Measurements from ENCODE around the gene NCOA6. TPM values are rescaled to one million over a fixed set of nuclear protein-coding genes. Genes with fewer than 3 reads are reported as not detected.

The NCOA6 gene
- total RNA-seq, 1 donor from 2014 or later = 42.5 TPM

GRCh38 chr20:34746674-34747073 is 78.8 kb downstream of the NCOA6 start:
- no peak for TF ChIP-seq CTCF (IDR thresholded peaks at IDR 0.05; ENCODE audit: unreplicated experiment)
- peaks cover 36% of the 10 kb centered on the region for H3K36me3 Mint-ChIP-seq
- no peak overlapping the region for H3K27ac Mint-ChIP-seq
- no peak for DNase-seq (ENCODE audit: low spot score in 2 of 2, unreplicated experiment in 2 of 2)
- H3K4me3 Mint-ChIP-seq = no peak overlapping the region
- H3K27me3 Mint-ChIP-seq (ENCODE audit: low read depth) = no peaks in the 10 kb centered on the region
- no peaks in the 10 kb centered on the region for H3K4me1 Mint-ChIP-seq
- H3K9me3 Mint-ChIP-seq = no peaks in the 10 kb centered on the region

- H3K27ac Mint-ChIP-seq = no peak overlapping the region
- no peaks in the 10 kb centered on the region for H3K4me1 Mint-ChIP-seq
- TF ChIP-seq CTCF (IDR thresholded peaks at IDR 0.05; ENCODE audit: unreplicated experiment) = no peak
- no peaks in the 10 kb centered on the region for H3K9me3 Mint-ChIP-seq
- H3K4me3 Mint-ChIP-seq = no peak overlapping the region
- H3K27me3 Mint-ChIP-seq (ENCODE audit: low read depth) = no peaks in the 10 kb centered on the region
- no peak for DNase-seq (ENCODE audit: low spot score in 2 of 2, unreplicated experiment in 2 of 2)
- H3K36me3 Mint-ChIP-seq = peaks cover 36% of the 10 kb centered on the region
Measured at GRCh38 chr20:34744847-34745246, 80.6 kb downstream of the NCOA6 start.

GRCh38 chr20:34744340-34744739 is 81.1 kb downstream of the NCOA6 start:
- no peaks in the 10 kb centered on the region for H3K9me3 Mint-ChIP-seq
- H3K4me3 Mint-ChIP-seq = no peak overlapping the region
- no peak overlapping the region for H3K27ac Mint-ChIP-seq
- TF ChIP-seq CTCF (IDR thresholded peaks at IDR 0.05; ENCODE audit: unreplicated experiment) = no peak
- no peak for DNase-seq (ENCODE audit: low spot score in 2 of 2, unreplicated experiment in 2 of 2)
- H3K27me3 Mint-ChIP-seq (ENCODE audit: low read depth) = no peaks in the 10 kb centered on the region
- H3K4me1 Mint-ChIP-seq = no peaks in the 10 kb centered on the region
- peaks cover 33% of the 10 kb centered on the region for H3K36me3 Mint-ChIP-seq

DNA sequence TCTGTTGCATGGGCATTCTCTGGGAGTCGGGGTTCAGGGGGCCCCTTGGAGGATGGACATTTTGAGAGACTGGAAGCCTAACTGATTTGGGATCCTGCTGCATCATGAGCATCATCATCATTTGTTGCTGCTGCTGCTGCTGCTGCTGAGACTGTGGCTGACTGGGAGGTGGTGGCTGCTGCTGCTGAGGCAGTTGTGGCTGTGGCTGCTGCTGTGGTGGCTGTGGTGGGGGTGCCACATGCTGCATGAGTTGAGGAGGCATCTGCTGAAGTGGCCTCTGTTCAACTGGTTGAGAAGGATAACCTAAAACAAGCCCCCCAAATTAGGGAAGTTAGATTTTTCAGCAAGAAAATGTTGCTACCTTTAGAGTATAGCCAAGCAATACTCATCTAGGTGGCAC is 82.4 kb downstream of the NCOA6 start:
- Mint-ChIP-seq H3K27ac (no peak overlapping the region), H3K36me3 (peaks cover 33% of the 10 kb centered on the region), H3K4me1 (no peaks in the 10 kb centered on the region), H3K27me3 (ENCODE audit: low read depth) (no peaks in the 10 kb centered on the region), H3K9me3 (no peaks in the 10 kb centered on the region), H3K4me3 (no peak overlapping the region)
- no peak for TF ChIP-seq CTCF (IDR thresholded peaks at IDR 0.05; ENCODE audit: unreplicated experiment)
- no peak for DNase-seq (ENCODE audit: low spot score in 2 of 2, unreplicated experiment in 2 of 2)

GRCh38 chr20:34736106-34736735 is 89.2 kb downstream of the NCOA6 start:
- no peaks in the 10 kb centered on the region for H3K4me1 Mint-ChIP-seq
- peaks cover 35% of the 10 kb centered on the region for H3K36me3 Mint-ChIP-seq
- no peak overlapping the region for H3K4me3 Mint-ChIP-seq
- H3K27me3 Mint-ChIP-seq (ENCODE audit: low read depth) = no peaks in the 10 kb centered on the region
- no peaks in the 10 kb centered on the region for H3K9me3 Mint-ChIP-seq
- DNase-seq (ENCODE audit: low spot score in 2 of 2, unreplicated experiment in 2 of 2) = no peak
- no peak for TF ChIP-seq CTCF (IDR thresholded peaks at IDR 0.05; ENCODE audit: unreplicated experiment)
- no peak overlapping the region for H3K27ac Mint-ChIP-seq

DNA sequence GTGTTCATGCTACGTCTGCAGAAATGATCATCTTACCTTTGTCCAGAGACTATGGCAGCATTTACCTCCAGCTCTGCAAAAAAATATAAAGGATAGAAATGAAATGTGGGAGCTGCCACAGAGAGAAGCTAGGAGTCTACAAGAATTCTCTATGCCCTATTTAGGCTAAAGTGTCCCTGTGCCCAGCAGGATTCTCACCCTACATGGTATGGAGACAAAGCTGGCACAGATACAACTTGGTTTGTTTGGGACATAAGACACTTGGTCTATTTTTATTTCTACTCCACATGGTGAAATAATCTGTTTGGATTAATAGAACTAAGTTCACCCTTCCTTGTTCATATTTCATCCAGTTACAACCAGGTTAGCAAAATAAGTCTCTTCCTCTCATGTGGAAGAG is 92.9 kb downstream of the NCOA6 start:
- TF ChIP-seq CTCF (IDR thresholded peaks at IDR 0.05; ENCODE audit: unreplicated experiment) = no peak
- Mint-ChIP-seq H3K27me3 (ENCODE audit: low read depth) (no peaks in the 10 kb centered on the region), H3K27ac (no peak overlapping the region), H3K4me1 (no peaks in the 10 kb centered on the region), H3K9me3 (no peaks in the 10 kb centered on the region), H3K36me3 (peaks cover 26% of the 10 kb centered on the region), H3K4me3 (no peak overlapping the region)
- DNase-seq (ENCODE audit: low spot score in 2 of 2, unreplicated experiment in 2 of 2) = no peak
